ENCODE measurements around the gene MRPL50.

DNA sequence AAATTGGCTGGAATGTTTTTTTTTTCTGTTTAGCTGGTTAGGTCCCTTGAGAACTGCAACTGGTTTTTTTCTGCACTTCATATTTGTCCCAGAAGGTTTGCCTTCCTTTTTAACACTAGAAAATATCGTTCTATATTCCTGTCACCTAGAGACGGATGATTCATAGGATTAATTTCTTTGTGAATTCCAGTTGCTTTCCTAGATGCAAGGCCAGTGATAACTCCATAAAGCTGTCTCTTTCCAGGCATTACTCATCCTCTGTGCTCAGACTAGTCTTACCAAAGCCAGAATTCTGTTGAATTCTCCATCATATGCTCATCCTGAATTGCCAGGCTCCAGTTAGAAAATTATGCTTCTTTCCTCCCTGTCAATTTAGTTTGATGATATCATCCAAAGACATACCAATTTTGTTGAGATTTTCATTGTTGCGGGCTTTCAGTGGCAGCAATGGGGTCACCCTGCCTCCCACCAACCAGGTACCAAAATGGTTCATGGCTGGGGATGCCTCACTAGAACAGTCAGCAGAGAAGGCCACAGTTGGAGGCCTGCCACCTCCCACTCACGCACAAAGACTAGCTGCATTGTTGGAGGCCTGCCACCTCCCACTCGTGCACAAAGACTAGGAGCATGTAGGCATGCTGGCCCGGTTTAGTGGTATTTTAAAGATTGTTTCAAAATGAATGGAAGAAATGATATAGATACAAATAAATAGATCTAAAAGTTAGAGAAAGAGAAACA, 22.1 kb downstream of the MRPL50 start:
- TF ChIP-seq, protein P1, sequence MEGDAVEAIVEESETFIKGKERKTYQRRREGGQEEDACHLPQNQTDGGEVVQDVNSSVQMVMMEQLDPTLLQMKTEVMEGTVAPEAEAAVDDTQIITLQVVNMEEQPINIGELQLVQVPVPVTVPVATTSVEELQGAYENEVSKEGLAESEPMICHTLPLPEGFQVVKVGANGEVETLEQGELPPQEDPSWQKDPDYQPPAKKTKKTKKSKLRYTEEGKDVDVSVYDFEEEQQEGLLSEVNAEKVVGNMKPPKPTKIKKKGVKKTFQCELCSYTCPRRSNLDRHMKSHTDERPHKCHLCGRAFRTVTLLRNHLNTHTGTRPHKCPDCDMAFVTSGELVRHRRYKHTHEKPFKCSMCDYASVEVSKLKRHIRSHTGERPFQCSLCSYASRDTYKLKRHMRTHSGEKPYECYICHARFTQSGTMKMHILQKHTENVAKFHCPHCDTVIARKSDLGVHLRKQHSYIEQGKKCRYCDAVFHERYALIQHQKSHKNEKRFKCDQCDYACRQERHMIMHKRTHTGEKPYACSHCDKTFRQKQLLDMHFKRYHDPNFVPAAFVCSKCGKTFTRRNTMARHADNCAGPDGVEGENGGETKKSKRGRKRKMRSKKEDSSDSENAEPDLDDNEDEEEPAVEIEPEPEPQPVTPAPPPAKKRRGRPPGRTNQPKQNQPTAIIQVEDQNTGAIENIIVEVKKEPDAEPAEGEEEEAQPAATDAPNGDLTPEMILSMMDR (IDR thresholded peaks at IDR 0.05; ENCODE audit: insufficient read depth, low read depth, low read length): no peak
- no peak for TF ChIP-seq EZH2 (IDR thresholded peaks at IDR 0.05; ENCODE audit: insufficient read depth, low read length)

Data from astrocyte (in vitro differentiated cells and primary cell).